ENCODE results near the gene NMUR2.

DNA sequence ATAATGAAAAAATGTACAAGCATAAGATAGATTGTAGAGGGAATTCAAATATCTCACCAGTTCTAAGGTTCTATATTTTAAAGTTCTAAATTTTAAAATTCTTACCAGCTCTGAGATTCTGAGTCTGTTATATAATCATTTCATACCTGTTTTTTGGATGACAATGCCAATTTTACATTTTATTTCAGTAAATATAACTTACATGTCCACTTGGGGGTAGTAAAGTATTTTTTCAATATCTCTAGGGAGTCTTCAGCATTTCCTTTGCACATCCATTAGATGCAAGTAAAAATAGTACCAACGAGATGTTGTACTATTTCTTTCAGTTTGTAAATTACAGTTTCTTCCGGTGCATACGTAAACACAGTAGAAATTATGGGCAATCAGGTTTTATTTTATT lies 25.7 kb downstream of the NMUR2 start:
- TF ChIP-seq, protein P1, sequence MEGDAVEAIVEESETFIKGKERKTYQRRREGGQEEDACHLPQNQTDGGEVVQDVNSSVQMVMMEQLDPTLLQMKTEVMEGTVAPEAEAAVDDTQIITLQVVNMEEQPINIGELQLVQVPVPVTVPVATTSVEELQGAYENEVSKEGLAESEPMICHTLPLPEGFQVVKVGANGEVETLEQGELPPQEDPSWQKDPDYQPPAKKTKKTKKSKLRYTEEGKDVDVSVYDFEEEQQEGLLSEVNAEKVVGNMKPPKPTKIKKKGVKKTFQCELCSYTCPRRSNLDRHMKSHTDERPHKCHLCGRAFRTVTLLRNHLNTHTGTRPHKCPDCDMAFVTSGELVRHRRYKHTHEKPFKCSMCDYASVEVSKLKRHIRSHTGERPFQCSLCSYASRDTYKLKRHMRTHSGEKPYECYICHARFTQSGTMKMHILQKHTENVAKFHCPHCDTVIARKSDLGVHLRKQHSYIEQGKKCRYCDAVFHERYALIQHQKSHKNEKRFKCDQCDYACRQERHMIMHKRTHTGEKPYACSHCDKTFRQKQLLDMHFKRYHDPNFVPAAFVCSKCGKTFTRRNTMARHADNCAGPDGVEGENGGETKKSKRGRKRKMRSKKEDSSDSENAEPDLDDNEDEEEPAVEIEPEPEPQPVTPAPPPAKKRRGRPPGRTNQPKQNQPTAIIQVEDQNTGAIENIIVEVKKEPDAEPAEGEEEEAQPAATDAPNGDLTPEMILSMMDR (IDR thresholded peaks at IDR 0.05), result no peak
- TF ChIP-seq EZH2 (IDR thresholded peaks at IDR 0.05), result no peak

Measured in neural progenitor cell (in vitro differentiated cells).